Activated CD8-positive, alpha-beta memory T cell treated with anti-CD3 and anti-CD28 coated beads, Interleukin-2, amount 50 U/mL, for 24 hours (primary cell): Measurements from ENCODE around the gene OTUD1.

Source experiments
- DNase-seq: peaks from one replicate; pipeline ENCODE4 v3.0.0-alpha.2; 2020; ENCODE audit errors: extremely low read depth

The OTUD1 gene

GRCh38 chr10:23469596-23470237 lies 30.8 kb downstream of the OTUD1 start:
- no peak for DNase-seq

GRCh38 chr10:23472181-23472580 lies 33.3 kb downstream of the OTUD1 start:
- no peak for DNase-seq

- DNase-seq = no peak
Measured at GRCh38 chr10:23474081-23474480, 35.2 kb downstream of the OTUD1 start.

DNA sequence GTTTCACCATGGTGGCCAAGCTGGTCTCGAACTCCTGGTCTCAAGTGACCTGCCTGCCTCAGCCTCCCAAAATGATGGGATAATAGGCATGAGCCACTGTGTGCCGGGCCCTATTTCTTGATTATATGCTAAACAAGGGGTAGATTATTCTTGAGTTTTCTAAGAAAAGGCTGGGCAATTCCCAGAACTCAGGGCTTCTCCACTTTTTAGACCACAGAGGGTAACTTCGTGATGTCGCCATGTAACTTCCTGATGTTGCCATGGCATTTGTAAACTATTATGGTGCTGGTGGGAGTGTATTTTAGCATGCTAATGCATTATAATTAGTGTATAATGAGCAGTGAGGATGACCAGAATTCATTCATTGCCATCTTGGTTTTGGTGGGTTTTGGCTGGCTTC lies 35.8 kb downstream of the OTUD1 start:
- DNase-seq = no peak

GRCh38 chr10:23478570-23478969 lies 39.7 kb downstream of the OTUD1 start:
- no peak for DNase-seq

DNA sequence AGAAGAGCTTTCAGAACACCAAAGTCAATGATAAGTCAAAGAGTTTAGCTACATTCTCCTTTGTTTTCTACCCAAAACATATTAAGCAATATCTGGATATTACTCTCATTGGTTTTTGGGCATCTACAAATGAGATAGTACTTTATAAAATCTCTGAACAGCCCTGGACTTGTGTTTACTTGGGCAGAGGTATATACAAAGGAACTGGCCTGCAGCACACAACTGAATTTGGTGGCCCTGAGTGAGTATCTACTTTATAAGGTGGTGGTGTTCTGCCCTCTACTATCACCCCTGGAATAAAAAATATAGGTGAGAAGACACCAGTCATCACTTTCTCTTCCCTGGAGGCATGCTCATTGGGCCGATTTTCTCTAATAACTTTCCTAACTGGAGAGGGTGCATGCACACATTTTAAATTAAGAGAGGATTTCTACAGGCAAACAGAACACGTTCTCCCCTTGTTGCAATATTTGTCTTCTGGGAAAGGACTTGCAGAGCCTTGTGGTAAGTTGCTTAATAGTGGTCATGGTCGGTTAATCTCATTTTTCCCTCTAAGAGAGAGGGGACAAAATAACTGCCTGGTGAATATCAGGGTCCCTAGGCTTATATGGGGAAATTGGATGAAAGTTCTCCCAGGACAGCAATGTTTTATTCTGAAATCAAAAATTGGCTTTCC lies 41.1 kb downstream of the OTUD1 start:
- DNase-seq = no peak

DNA sequence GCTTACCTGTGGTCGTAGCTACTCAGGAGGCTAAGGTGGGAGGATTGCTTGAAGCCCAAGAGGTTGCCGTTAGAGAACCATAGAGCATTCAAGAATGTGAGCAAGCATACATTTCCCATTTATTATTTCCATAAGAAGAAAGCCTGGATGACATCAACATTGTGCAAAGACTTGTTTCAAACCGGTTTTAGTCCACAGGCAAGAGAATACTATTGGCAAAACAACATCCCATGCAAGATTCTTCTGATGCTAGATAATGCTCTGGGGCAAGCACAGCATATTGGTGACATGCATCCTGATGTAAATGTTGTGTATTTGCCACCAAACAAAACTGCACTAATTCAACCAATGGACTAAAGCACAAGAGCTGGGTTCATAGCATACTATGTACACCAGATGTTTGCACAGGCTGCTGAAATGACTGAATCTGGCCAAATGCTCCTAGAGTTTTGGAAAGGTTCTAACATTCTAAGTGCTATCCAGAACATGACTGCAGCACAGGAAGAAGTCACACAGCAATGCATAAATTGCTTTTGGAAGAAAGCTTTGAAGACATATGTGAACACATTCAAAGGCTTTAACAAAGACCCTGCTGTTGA lies 42.6 kb downstream of the OTUD1 start:
- DNase-seq = no peak

GRCh38 chr10:23490115-23490514 lies 51.2 kb downstream of the OTUD1 start:
- DNase-seq = no peak
